HCT116 (cell line): Measurements from ENCODE around the gene MAPKBP1. TPM values are rescaled to one million over a fixed set of nuclear protein-coding genes. Genes with fewer than 3 reads are reported as not detected.

Experiments
- ATAC-seq: fragments of 200-7000 bp; cut with Tn5 transposase; 2 replicates; pipeline ENCODE4 v1.9.1; 2020; ENCODE audit warnings: mild to moderate bottlenecking, moderate library complexity
- BruUV-seq: library from RNA; stranded (reverse); fragments of 400-500 nt; replicated peaks from 2 replicates; lab custom pipeline; 2021; lab: Mats Ljungman, UMichigan
- CTCF ChIA-PET: fragments of 300-600 bp; sonication (Branson Sonifier 250); formaldehyde crosslinking; loops from one replicate; lab custom pipeline; 2021; ENCODE audit warnings: antibody characterized with exemption; lab: Charles Lee
- POLR2A ChIA-PET: fragments of 300-600, 350-600 bp; sonication (Branson Sonifier 250); formaldehyde crosslinking; loops from one replicate; lab custom pipeline; 2021; ENCODE audit warnings: antibody characterized with exemption; lab: Charles Lee
- RAD21 ChIA-PET, 2 experiments: fragments of 300-600 bp; sonication (Branson Sonifier 250); formaldehyde crosslinking; loops; one replicate each; lab custom pipeline; 2023; ENCODE audit warnings: low total read pairs in 2 of 2; ENCODE audit not compliant: uncharacterized antibody in 2 of 2, unreplicated experiment in 2 of 2, low non-redundant PET in 1 of 2; lab: Charles Lee
- DNase-seq: peaks from one replicate; pipeline ENCODE4 v3.0.0-alpha.2; 2010; ENCODE audit warnings: low read depth, low spot score
- H2AFZ ChIP-seq: fragments of 200-600 bp; shearing (Covaris generic), sonication (generic); 2 replicates; pipeline ENCODE4 v1.6.1; 2017; ENCODE audit warnings: low read depth, mixed run types, mixed read lengths, antibody characterized with exemption, low read length; ENCODE audit not compliant: poor library complexity, severe bottlenecking
- H3K27ac ChIP-seq: 2 replicates; pipeline ENCODE4 v1.5.1; 2012; ENCODE audit warnings: low read depth, low read length
- H3K27me3 ChIP-seq: fragments of 200-600 bp; sonication (generic); 2 replicates; pipeline ENCODE4 v1.6.1; 2016; ENCODE audit warnings: mixed run types, low read length, mixed read lengths; ENCODE audit not compliant: insufficient read depth
- H3K36me3 ChIP-seq, 2 experiments: fragments of 200-500 bp in 1 of 2; fragments of 200-600 bp in 1 of 2; sonication (Bioruptor generic) in 1 of 2; sonication (generic) in 1 of 2; 2 replicates each; pipeline versions ENCODE4 v1.5.1 to v1.6.1; 2014 to 2016; ENCODE audit warnings: low read length in 2 of 2, inconsistent platforms in 1 of 2, mixed read lengths in 1 of 2, mixed run types in 1 of 2; ENCODE audit not compliant: insufficient read depth in 2 of 2, control insufficient read depth in 1 of 2
- H3K4me1 ChIP-seq, 2 experiments: fragments of 200-600 bp in 1 of 2; sonication (generic) in 1 of 2; 2 replicates each; pipeline versions ENCODE4 v1.5.1 to v1.6.1; 2012 to 2017; ENCODE audit warnings: low read length in 2 of 2, inconsistent platforms in 1 of 2, mild to moderate bottlenecking in 1 of 2, mixed read lengths in 1 of 2, mixed run types in 1 of 2, moderate library complexity in 1 of 2; ENCODE audit not compliant: insufficient read depth in 2 of 2, control insufficient read depth in 1 of 2
- H3K4me2 ChIP-seq: fragments of 200-600 bp; sonication (generic); 2 replicates; pipeline ENCODE4 v1.6.1; 2017; ENCODE audit warnings: mixed run types, low read length, mixed read lengths
- H3K4me3 ChIP-seq, 2 experiments: fragments of 200-600 bp in 1 of 2; sonication (generic) in 1 of 2; replicated peaks in 1 of 2; 2 replicates each; pipeline ENCODE4 v1.5.1; 2011 to 2016; ENCODE audit warnings: low read length in 2 of 2, control low read depth in 1 of 2, low read depth in 1 of 2, mild to moderate bottlenecking in 1 of 2, mixed read lengths in 1 of 2, mixed run types in 1 of 2
- H3K79me2 ChIP-seq: fragments of 200-600 bp; sonication (generic); 2 replicates; pipeline ENCODE4 v1.6.1; 2017; ENCODE audit warnings: mild to moderate bottlenecking, mixed run types, low read length, moderate library complexity, mixed read lengths; ENCODE audit not compliant: insufficient read depth
- H3K9ac ChIP-seq: fragments of 200-600 bp; sonication (generic); 2 replicates; pipeline ENCODE4 v1.6.1; 2016; ENCODE audit warnings: low read length, mixed read lengths
- H3K9me2 ChIP-seq: fragments of 200-600 bp; sonication (generic), shearing (Covaris generic); 2 replicates; pipeline ENCODE4 v1.6.1; 2017; ENCODE audit warnings: mixed run types, mild to moderate bottlenecking, moderate library complexity; ENCODE audit not compliant: insufficient read depth
- H3K9me3 ChIP-seq, 2 experiments: fragments of 200-500 bp in 1 of 2; fragments of 200-600 bp in 1 of 2; sonication (Bioruptor generic) in 1 of 2; sonication (generic) in 1 of 2; 2 replicates each; pipeline ENCODE4 v1.6.1; 2014 to 2017; ENCODE audit warnings: low read length in 2 of 2, mixed read lengths in 2 of 2, inconsistent platforms in 1 of 2, low read depth in 1 of 2, mild to moderate bottlenecking in 1 of 2, mixed run types in 1 of 2, moderate library complexity in 1 of 2; ENCODE audit not compliant: control insufficient read depth in 1 of 2, insufficient read depth in 1 of 2
- H4K20me1 ChIP-seq: fragments of 200-600 bp; sonication (generic), shearing (Covaris generic); 2 replicates; pipeline ENCODE4 v1.6.1; 2017; ENCODE audit warnings: mixed run types, mild to moderate bottlenecking, moderate library complexity; ENCODE audit not compliant: insufficient read depth
- ATF3 ChIP-seq: IDR thresholded peaks from 2 replicates; pipeline ENCODE4 v1.6.1; 2012
- CBX3 ChIP-seq: IDR thresholded peaks from 2 replicates; pipeline ENCODE4 v1.6.1; 2012; ENCODE audit warnings: low read depth
- CEBPB ChIP-seq: IDR thresholded peaks from 2 replicates; pipeline ENCODE4 v1.6.1; 2012; ENCODE audit warnings: low read depth
- EGR1 ChIP-seq: IDR thresholded peaks from 2 replicates; pipeline ENCODE4 v1.6.1; 2012; ENCODE audit warnings: low read depth
- ELF1 ChIP-seq: IDR thresholded peaks from 2 replicates; pipeline ENCODE4 v1.6.1; 2012; ENCODE audit warnings: low read depth, borderline replicate concordance
- JUND ChIP-seq: IDR thresholded peaks from 2 replicates; pipeline ENCODE4 v1.6.1; 2012
- POLR2A ChIP-seq: IDR thresholded peaks from 2 replicates; pipeline ENCODE4 v1.7.0; 2011; ENCODE audit warnings: borderline replicate concordance; ENCODE audit not compliant: insufficient read depth, insufficient read length; ENCODE audit errors: extremely low read depth
- POLR2AphosphoS5 ChIP-seq: IDR thresholded peaks from 2 replicates; pipeline ENCODE4 v1.6.1; 2011; ENCODE audit warnings: mild to moderate bottlenecking, low read depth, low read length, moderate library complexity
- SIN3A ChIP-seq: IDR thresholded peaks from 2 replicates; pipeline ENCODE4 v1.6.1; 2012; ENCODE audit warnings: low read depth
- SRF ChIP-seq: IDR thresholded peaks from 2 replicates; pipeline ENCODE4 v1.6.1; 2012; ENCODE audit warnings: low read depth
- TCF7L2 ChIP-seq: IDR thresholded peaks from 2 replicates; pipeline ENCODE4 v1.7.0; 2011; ENCODE audit warnings: borderline replicate concordance, inconsistent platforms; ENCODE audit not compliant: insufficient read depth, insufficient read length; ENCODE audit errors: extremely low read depth
- YY1 ChIP-seq: IDR thresholded peaks from 2 replicates; pipeline ENCODE4 v1.6.1; 2011; ENCODE audit warnings: low read length, low read depth, moderate library complexity, mild to moderate bottlenecking; ENCODE audit not compliant: insufficient replicate concordance; ENCODE audit errors: extremely low read depth
- ZBTB33 ChIP-seq: IDR thresholded peaks from 2 replicates; pipeline ENCODE4 v1.6.1; 2011; ENCODE audit warnings: mild to moderate bottlenecking, low read length, moderate library complexity; ENCODE audit not compliant: insufficient replicate concordance; ENCODE audit errors: extremely low read depth
- ZFX ChIP-seq: fragments of 450-650 bp; IDR thresholded peaks from 2 replicates; pipeline ENCODE4 v1.6.1; 2017
- ZNF274 ChIP-seq: fragments of 200-500 bp; sonication (Bioruptor generic); IDR thresholded peaks from 2 replicates; pipeline ENCODE4 v1.6.1; 2014; ENCODE audit warnings: mild to moderate bottlenecking, low read depth, low read length, inconsistent platforms
- intact Hi-C: fragments of 100-400 bp; cut with micrococcal nuclease; formaldehyde crosslinking; loops from 2 replicates; pipeline ENCODE4 v1.10.0; 2022
- total RNA-seq: library from RNA; stranded (reverse); gene quantifications from one replicate; pipeline ENCODE4 v1.2.1, GENCODE V29; 2021; ENCODE audit not compliant: unreplicated experiment

MAPKBP1 gene
- total RNA-seq, 1 experiment from 2014 or later = 21.3 TPM

GRCh38 chr15:41780266-41780665 is 6.0 kb downstream of the MAPKBP1 start:
- no TSS peak for BruUV-seq
- no peak for ATAC-seq

GRCh38 chr15:41780727-41781126 is 6.4 kb downstream of the MAPKBP1 start:
- no peak for ATAC-seq
- H3K27me3 ChIP-seq = no peaks in the 10 kb centered on the region
- no peaks in the 10 kb centered on the region for H3K9me3 ChIP-seq
- H3K4me3 ChIP-seq = no peak overlapping the region
- no peak overlapping the region for H2AFZ ChIP-seq
- peaks cover 29% of the 10 kb centered on the region for H3K79me2 ChIP-seq
- H4K20me1 ChIP-seq = no peaks in the 10 kb centered on the region; the same call in 1 of the 2 replicates
- H3K36me3 ChIP-seq = no peaks in the 10 kb centered on the region
- H3K4me2 ChIP-seq = no peak overlapping the region
- H3K27ac ChIP-seq = no peak overlapping the region
- no peak for DNase-seq
- intact Hi-C loops = no loop called here
- BruUV-seq = no TSS peak
- H3K9me2 ChIP-seq = no peaks in the 10 kb centered on the region
- POLR2A ChIA-PET = no interaction called here
- RAD21 ChIA-PET = no interaction called here
- CTCF ChIA-PET = no interaction called here
- no peak overlapping the region for H3K9ac ChIP-seq
- H3K4me1 ChIP-seq = peaks cover 0 to 14% of the 10 kb centered on the region in 2 experiments; a peak in 3 of 4 replicates
- TF ChIP-seq POLR2AphosphoS5 (no peak), YY1 (no peak), ZBTB33 (no peak), ZNF274 (no peak), ATF3 (no peak), POLR2A (no peak), CBX3 (no peak), TCF7L2 (no peak), CEBPB (no peak), ELF1 (no peak), SIN3A (no peak), JUND (no peak), ZFX (no peak)

More at GRCh38 chr15:41780266-41780665, 6.0 kb downstream of the MAPKBP1 start:
- DNase-seq = no peak
- no peak overlapping the region for H3K4me2 ChIP-seq
- H3K27ac ChIP-seq = no peak overlapping the region
- ChIA-PET RAD21 (no interaction called here), POLR2A (no interaction called here), CTCF (no interaction called here)
- H3K9me3 ChIP-seq = no peaks in the 10 kb centered on the region
- no peak overlapping the region for H2AFZ ChIP-seq
- H4K20me1 ChIP-seq = no peaks in the 10 kb centered on the region; the same call in 1 of the 2 replicates
- H3K27me3 ChIP-seq = no peaks in the 10 kb centered on the region
- no peaks in the 10 kb centered on the region for H3K36me3 ChIP-seq
- no peak for TF ChIP-seq EGR1
- no peak for TF ChIP-seq ZBTB33
- no peak for TF ChIP-seq SRF
- H3K79me2 ChIP-seq = peaks cover 30% of the 10 kb centered on the region
- H3K9me2 ChIP-seq = no peaks in the 10 kb centered on the region
- H3K9ac ChIP-seq = no peak overlapping the region
- peaks cover 3 to 18% of the 10 kb centered on the region in 2 experiments for H3K4me1 ChIP-seq
- intact Hi-C loops = no loop called here
- no peak overlapping the region for H3K4me3 ChIP-seq
